Activated naive CD8-positive, alpha-beta T cell treated with anti-CD3 and anti-CD28 coated beads, Interleukin-2, amount 50 U/mL, for 24 hours (primary cell): ENCODE results near the gene B3GNT7.

Experiments
- ATAC-seq: fragments of 150-1000 bp; cut with Tn5 transposase; one replicate; pipeline ENCODE4 v1.10.0; 2021
- DNase-seq: peaks from one replicate; pipeline ENCODE4 v3.0.0; 2021
- H3K27ac Mint-ChIP-seq: one replicate; pipeline ENCODE4 v1.8.0; 2021; ENCODE audit warnings: mild to moderate bottlenecking, mixed read lengths
- H3K27me3 Mint-ChIP-seq: one replicate; pipeline ENCODE4 v1.8.0; 2021; ENCODE audit warnings: mixed read lengths
- H3K36me3 Mint-ChIP-seq: one replicate; pipeline ENCODE4 v1.8.0; 2021; ENCODE audit warnings: low read depth, mixed read lengths
- H3K4me1 Mint-ChIP-seq: one replicate; pipeline ENCODE4 v1.8.0; 2021; ENCODE audit warnings: mixed read lengths
- H3K4me3 Mint-ChIP-seq: one replicate; pipeline ENCODE4 v1.8.0; 2021; ENCODE audit warnings: mild to moderate bottlenecking, moderate library complexity, mixed read lengths
- H3K9me3 Mint-ChIP-seq: one replicate; pipeline ENCODE4 v1.8.0; 2021; ENCODE audit warnings: mixed read lengths

B3GNT7 gene

GRCh38 chr2:231360401-231360800 is 35.1 kb upstream of the B3GNT7 start:
- ATAC-seq (no peak), DNase-seq (no peak)
- no peaks in the 10 kb centered on the region for H3K9me3 Mint-ChIP-seq

GRCh38 chr2:231360881-231361371 is 34.6 kb upstream of the B3GNT7 start:
- Mint-ChIP-seq H3K4me1 (peaks cover 17% of the 10 kb centered on the region), H3K9me3 (no peaks in the 10 kb centered on the region), H3K27ac (no peak overlapping the region), H3K27me3 (no peaks in the 10 kb centered on the region), H3K4me3 (no peak overlapping the region), H3K36me3 (peaks cover 1% of the 10 kb centered on the region)
- DNase-seq (no peak), ATAC-seq (no peak)

More at GRCh38 chr2:231360401-231360800, 35.1 kb upstream of the B3GNT7 start:
- Mint-ChIP-seq H3K4me1 (peaks cover 17% of the 10 kb centered on the region), H3K4me3 (no peak overlapping the region), H3K27ac (no peak overlapping the region), H3K27me3 (no peaks in the 10 kb centered on the region), H3K36me3 (peaks cover 1% of the 10 kb centered on the region)

- H3K4me3 Mint-ChIP-seq, result no peak overlapping the region
- DNase-seq (no peak), ATAC-seq (peak; percentile 52)
- peaks cover 17% of the 10 kb centered on the region for H3K4me1 Mint-ChIP-seq
- peaks cover 1% of the 10 kb centered on the region for H3K36me3 Mint-ChIP-seq
- no peak overlapping the region for H3K27ac Mint-ChIP-seq
- no peaks in the 10 kb centered on the region for H3K9me3 Mint-ChIP-seq
- no peaks in the 10 kb centered on the region for H3K27me3 Mint-ChIP-seq
Measured at GRCh38 chr2:231361701-231362554, 33.6 kb upstream of the B3GNT7 start.

- H3K4me1 Mint-ChIP-seq, result peaks cover 17% of the 10 kb centered on the region
- ATAC-seq, result peak; percentile 35
- H3K9me3 Mint-ChIP-seq, result no peaks in the 10 kb centered on the region
- DNase-seq, result no peak
- no peak overlapping the region for H3K27ac Mint-ChIP-seq
- peaks cover 1% of the 10 kb centered on the region for H3K36me3 Mint-ChIP-seq
- H3K27me3 Mint-ChIP-seq, result no peaks in the 10 kb centered on the region
- H3K4me3 Mint-ChIP-seq, result no peak overlapping the region
Measured at GRCh38 chr2:231362555-231363184, 32.8 kb upstream of the B3GNT7 start.

- no peaks in the 10 kb centered on the region for H3K9me3 Mint-ChIP-seq
- no peak overlapping the region for H3K27ac Mint-ChIP-seq
- ATAC-seq (no peak), DNase-seq (no peak)
- H3K4me1 Mint-ChIP-seq, result peaks cover 17% of the 10 kb centered on the region
- H3K27me3 Mint-ChIP-seq, result no peaks in the 10 kb centered on the region
- H3K4me3 Mint-ChIP-seq, result no peak overlapping the region
- peaks cover 1% of the 10 kb centered on the region for H3K36me3 Mint-ChIP-seq
Measured at GRCh38 chr2:231364061-231364460, 31.4 kb upstream of the B3GNT7 start.

- Mint-ChIP-seq H3K4me1 (peaks cover 17% of the 10 kb centered on the region), H3K27ac (no peak overlapping the region), H3K36me3 (peaks cover 1% of the 10 kb centered on the region), H3K4me3 (no peak overlapping the region), H3K9me3 (no peaks in the 10 kb centered on the region), H3K27me3 (no peaks in the 10 kb centered on the region)
- ATAC-seq (no peak), DNase-seq (no peak)
Measured at GRCh38 chr2:231364961-231365810, 30.3 kb upstream of the B3GNT7 start.

GRCh38 chr2:231367178-231367577 is 28.3 kb upstream of the B3GNT7 start:
- H3K27me3 Mint-ChIP-seq, result no peaks in the 10 kb centered on the region
- no peak overlapping the region for H3K4me3 Mint-ChIP-seq
- no peaks in the 10 kb centered on the region for H3K36me3 Mint-ChIP-seq
- no peak overlapping the region for H3K27ac Mint-ChIP-seq
- ATAC-seq, result no peak
- H3K9me3 Mint-ChIP-seq, result no peaks in the 10 kb centered on the region
- H3K4me1 Mint-ChIP-seq, result peaks cover 10% of the 10 kb centered on the region
- DNase-seq, result no peak

GRCh38 chr2:231369580-231370428 is 25.7 kb upstream of the B3GNT7 start:
- Mint-ChIP-seq H3K9me3 (no peaks in the 10 kb centered on the region), H3K4me1 (no peaks in the 10 kb centered on the region), H3K27me3 (no peaks in the 10 kb centered on the region), H3K27ac (no peak overlapping the region), H3K36me3 (no peaks in the 10 kb centered on the region), H3K4me3 (no peak overlapping the region)
- DNase-seq (no peak), ATAC-seq (peak; percentile 20)

- H3K27me3 Mint-ChIP-seq, result no peaks in the 10 kb centered on the region
- no peak for ATAC-seq
- H3K27ac Mint-ChIP-seq, result no peak overlapping the region
Measured at GRCh38 chr2:231370429-231370748, 25.1 kb upstream of the B3GNT7 start.

GRCh38 chr2:231370749-231371429 is 24.6 kb upstream of the B3GNT7 start:
- no peak for ATAC-seq
- Mint-ChIP-seq H3K9me3 (no peaks in the 10 kb centered on the region), H3K4me1 (no peaks in the 10 kb centered on the region), H3K27ac (no peak overlapping the region), H3K36me3 (no peaks in the 10 kb centered on the region), H3K27me3 (no peaks in the 10 kb centered on the region), H3K4me3 (no peak overlapping the region)
- DNase-seq, result no peak

More at GRCh38 chr2:231370429-231370748, 25.1 kb upstream of the B3GNT7 start:
- no peak for DNase-seq
- H3K36me3 Mint-ChIP-seq, result no peaks in the 10 kb centered on the region
- H3K9me3 Mint-ChIP-seq, result no peaks in the 10 kb centered on the region
- H3K4me3 Mint-ChIP-seq, result no peak overlapping the region
- H3K4me1 Mint-ChIP-seq, result no peaks in the 10 kb centered on the region

- H3K36me3 Mint-ChIP-seq, result no peaks in the 10 kb centered on the region
- ATAC-seq, result no peak
- H3K27ac Mint-ChIP-seq, result no peak overlapping the region
- H3K4me3 Mint-ChIP-seq, result no peak overlapping the region
- H3K4me1 Mint-ChIP-seq, result no peaks in the 10 kb centered on the region
- no peak for DNase-seq
- no peaks in the 10 kb centered on the region for H3K27me3 Mint-ChIP-seq
- no peaks in the 10 kb centered on the region for H3K9me3 Mint-ChIP-seq
Measured at GRCh38 chr2:231371430-231372054, 24.0 kb upstream of the B3GNT7 start.

- no peaks in the 10 kb centered on the region for H3K4me1 Mint-ChIP-seq
- no peaks in the 10 kb centered on the region for H3K36me3 Mint-ChIP-seq
- ATAC-seq (no peak), DNase-seq (no peak)
- no peaks in the 10 kb centered on the region for H3K9me3 Mint-ChIP-seq
- no peak overlapping the region for H3K4me3 Mint-ChIP-seq
- no peak overlapping the region for H3K27ac Mint-ChIP-seq
- H3K27me3 Mint-ChIP-seq, result no peaks in the 10 kb centered on the region
Measured at GRCh38 chr2:231372326-231372725, 23.2 kb upstream of the B3GNT7 start.

GRCh38 chr2:231373184-231373583 is 22.3 kb upstream of the B3GNT7 start:
- no peak overlapping the region for H3K27ac Mint-ChIP-seq
- H3K4me3 Mint-ChIP-seq, result no peak overlapping the region
- ATAC-seq (no peak), DNase-seq (no peak)
- no peaks in the 10 kb centered on the region for H3K9me3 Mint-ChIP-seq
- H3K36me3 Mint-ChIP-seq, result no peaks in the 10 kb centered on the region
- H3K27me3 Mint-ChIP-seq, result no peaks in the 10 kb centered on the region
- H3K4me1 Mint-ChIP-seq, result no peaks in the 10 kb centered on the region
